Adipocyte (in vitro differentiated cells): ENCODE data around the gene DYSF.

Experiments
- DNase-seq: peaks from one replicate; pipeline ENCODE4 v3.0.0-alpha.2; 2015; ENCODE audit warnings: low read depth
- H3K27me3 ChIP-seq: replicated peaks from 2 replicates; pipeline ENCODE4 v1.7.0; 2013; ENCODE audit warnings: mild to moderate bottlenecking, low read length, moderate library complexity; ENCODE audit not compliant: control insufficient read depth, insufficient read depth
- H3K36me3 ChIP-seq: 2 replicates; pipeline ENCODE4 v1.7.0; 2013; ENCODE audit warnings: low read length, mild to moderate bottlenecking, moderate library complexity; ENCODE audit not compliant: control insufficient read depth, insufficient read depth, severe bottlenecking
- H3K4me1 ChIP-seq: 2 replicates; pipeline ENCODE4 v1.7.0; 2013; ENCODE audit warnings: mild to moderate bottlenecking, low read length, moderate library complexity; ENCODE audit not compliant: control insufficient read depth, insufficient read depth
- H3K4me3 ChIP-seq: 2 replicates; pipeline ENCODE4 v1.7.0; 2013; ENCODE audit warnings: mild to moderate bottlenecking, low read length, moderate library complexity
- H3K9ac ChIP-seq: 2 replicates; pipeline ENCODE4 v1.7.0; 2013; ENCODE audit warnings: mild to moderate bottlenecking, low read length, moderate library complexity
- H3K9me3 ChIP-seq: 2 replicates; pipeline ENCODE4 v1.7.0; 2013; ENCODE audit warnings: mild to moderate bottlenecking, low read length, moderate library complexity; ENCODE audit not compliant: control insufficient read depth

Gene DYSF

DNA sequence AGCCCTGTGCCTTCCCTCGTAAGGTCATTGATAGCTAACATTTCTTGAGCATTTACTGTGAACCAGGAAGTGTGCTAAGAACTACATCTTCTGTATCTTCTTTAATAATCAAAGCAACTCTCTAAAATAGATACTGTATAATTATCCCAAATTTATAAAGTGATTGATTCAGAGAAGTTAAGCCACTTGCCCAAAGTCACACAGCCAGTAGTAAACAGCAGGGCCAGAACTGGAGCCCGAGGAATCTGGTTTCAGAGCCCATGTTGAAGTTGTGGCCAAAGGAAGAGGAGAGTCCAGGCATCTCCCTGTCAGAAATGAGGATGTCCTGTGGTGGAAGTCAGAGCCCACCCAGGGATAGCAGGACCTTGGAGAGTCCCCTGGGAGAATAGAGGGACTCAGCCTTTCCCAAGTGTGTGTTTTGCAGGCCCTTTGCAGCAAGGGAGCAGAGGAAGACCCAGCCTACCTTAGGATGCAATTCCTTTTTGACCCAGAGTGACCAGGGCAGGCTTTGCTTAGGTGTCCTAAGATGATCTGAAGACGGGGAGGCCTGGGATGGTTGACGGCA is 134.2 kb downstream of the DYSF start:
- Histone ChIP-seq H3K4me1 (no peaks in the 10 kb centered on the region), H3K9ac (no peak overlapping the region), H3K9me3 (no peaks in the 10 kb centered on the region), H3K36me3 (no peaks in the 10 kb centered on the region), H3K4me3 (no peak overlapping the region), H3K27me3 (peaks cover 46% of the 10 kb centered on the region)
- DNase-seq, result no peak

DNA sequence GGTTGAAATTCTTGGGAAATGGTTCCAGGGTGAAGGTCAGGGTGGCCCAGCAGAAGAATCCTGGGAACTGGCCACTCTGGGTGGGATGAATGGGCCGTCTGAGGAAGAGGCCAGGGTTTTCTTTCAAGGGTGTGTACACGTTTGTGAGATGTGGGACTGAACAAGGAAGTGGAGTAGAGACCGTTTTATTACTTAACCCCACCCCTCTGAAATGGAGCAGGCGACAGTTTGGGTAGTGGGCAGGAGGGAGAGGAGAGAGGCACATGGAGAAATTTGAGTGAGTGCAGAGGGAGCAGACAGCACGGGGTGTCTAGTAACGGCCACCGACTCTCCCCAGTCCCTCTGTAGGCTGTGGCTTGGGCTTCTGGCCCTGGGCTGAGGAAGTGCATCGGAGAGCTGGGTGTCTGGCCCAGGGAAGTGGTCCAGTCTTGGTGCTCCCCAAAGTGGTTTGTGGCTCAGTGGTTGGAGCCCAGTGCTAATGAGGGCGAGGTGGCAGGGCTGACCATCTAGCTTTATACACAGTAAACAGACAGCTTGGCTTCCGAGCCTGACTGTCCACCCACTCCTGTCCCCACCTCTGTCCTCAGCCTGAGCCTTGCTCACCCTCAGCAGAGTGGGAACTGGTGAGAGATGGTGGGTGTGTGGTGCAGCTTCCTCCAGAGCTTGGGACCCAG is 135.3 kb downstream of the DYSF start:
- peaks cover 51% of the 10 kb centered on the region for H3K27me3 ChIP-seq
- no peak overlapping the region for H3K9ac ChIP-seq
- no peaks in the 10 kb centered on the region for H3K9me3 ChIP-seq
- H3K36me3 ChIP-seq, result no peaks in the 10 kb centered on the region
- DNase-seq, result no peak
- no peaks in the 10 kb centered on the region for H3K4me1 ChIP-seq
- no peak overlapping the region for H3K4me3 ChIP-seq

DNA sequence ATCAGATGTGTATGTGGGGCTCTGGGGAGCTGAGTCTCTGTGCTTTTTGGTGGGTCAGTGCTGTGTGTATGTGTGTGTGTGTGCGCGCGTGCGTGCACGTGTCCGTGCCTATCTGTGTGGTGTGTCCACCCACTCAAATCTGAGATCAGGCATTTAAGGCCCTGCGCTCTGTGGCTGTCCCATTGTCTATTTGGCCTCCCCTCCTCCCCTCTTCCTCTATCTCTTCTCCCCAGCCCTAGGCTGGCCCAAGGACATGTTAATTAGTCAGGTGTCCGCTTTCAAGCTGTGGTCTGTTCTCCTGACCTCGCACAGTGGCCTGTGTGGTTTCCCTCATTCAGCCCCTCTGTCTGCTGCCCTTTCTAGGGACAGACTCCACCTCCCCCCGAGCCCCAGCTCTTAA is 136.4 kb downstream of the DYSF start:
- H3K36me3 ChIP-seq, result no peaks in the 10 kb centered on the region
- H3K4me1 ChIP-seq, result no peaks in the 10 kb centered on the region
- H3K9ac ChIP-seq, result no peak overlapping the region
- no peak for DNase-seq
- no peak overlapping the region for H3K4me3 ChIP-seq
- H3K9me3 ChIP-seq, result no peaks in the 10 kb centered on the region
- peaks cover 61% of the 10 kb centered on the region for H3K27me3 ChIP-seq

DNA sequence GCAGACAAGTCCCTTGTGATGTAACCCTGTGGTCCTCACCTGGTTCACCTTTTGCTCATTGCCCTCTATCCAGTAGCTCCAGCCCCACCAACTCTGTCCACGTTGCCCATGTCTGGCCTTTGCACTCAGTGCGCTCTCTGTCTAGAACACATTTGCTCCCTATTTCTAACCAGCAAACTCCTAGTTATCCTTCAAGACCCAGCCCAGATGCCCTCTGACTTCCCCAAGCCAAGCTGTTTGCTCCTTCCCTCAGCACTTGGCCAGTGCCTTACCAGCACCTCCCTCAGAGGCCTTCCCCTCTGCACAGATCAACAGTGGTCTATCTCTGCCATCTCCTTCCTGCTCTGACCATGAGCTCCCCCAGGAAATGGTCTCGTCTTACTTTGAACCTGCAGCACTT is 137.7 kb downstream of the DYSF start:
- DNase-seq, result no peak
- Histone ChIP-seq H3K36me3 (no peaks in the 10 kb centered on the region), H3K4me1 (no peaks in the 10 kb centered on the region), H3K4me3 (no peak overlapping the region), H3K27me3 (peaks cover 54% of the 10 kb centered on the region), H3K9ac (no peak overlapping the region), H3K9me3 (no peaks in the 10 kb centered on the region)

DNA sequence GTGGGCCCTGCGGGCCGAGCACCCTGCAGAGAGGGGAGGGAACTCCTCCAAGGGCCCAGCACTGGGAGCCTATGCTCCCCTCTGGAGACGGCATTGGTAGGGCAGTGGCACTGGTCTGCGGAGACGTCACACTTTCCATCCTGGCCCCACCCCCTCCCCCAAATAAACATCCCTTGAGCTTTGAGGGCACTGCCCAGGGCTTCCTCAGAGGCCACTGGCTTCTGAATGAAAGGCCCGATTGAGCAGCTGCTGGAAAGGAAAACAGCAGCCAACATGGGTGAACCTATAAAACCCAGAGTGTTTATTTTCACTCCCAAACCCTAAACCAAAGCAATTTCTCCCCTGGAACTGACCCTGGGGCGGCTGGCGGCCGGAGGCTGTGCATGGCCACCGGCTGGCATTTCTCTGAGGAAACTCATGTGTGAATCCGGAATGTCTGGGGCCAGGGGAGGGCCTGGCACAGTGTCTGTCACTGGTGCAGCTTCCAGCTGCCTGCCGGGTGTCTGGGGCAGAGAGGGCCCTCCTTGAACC is 138.9 kb downstream of the DYSF start:
- H3K4me3 ChIP-seq, result no peak overlapping the region
- H3K9ac ChIP-seq, result no peak overlapping the region
- no peaks in the 10 kb centered on the region for H3K9me3 ChIP-seq
- no peak for DNase-seq
- no peaks in the 10 kb centered on the region for H3K36me3 ChIP-seq
- H3K4me1 ChIP-seq, result no peaks in the 10 kb centered on the region
- H3K27me3 ChIP-seq, result peaks cover 50% of the 10 kb centered on the region

DNA sequence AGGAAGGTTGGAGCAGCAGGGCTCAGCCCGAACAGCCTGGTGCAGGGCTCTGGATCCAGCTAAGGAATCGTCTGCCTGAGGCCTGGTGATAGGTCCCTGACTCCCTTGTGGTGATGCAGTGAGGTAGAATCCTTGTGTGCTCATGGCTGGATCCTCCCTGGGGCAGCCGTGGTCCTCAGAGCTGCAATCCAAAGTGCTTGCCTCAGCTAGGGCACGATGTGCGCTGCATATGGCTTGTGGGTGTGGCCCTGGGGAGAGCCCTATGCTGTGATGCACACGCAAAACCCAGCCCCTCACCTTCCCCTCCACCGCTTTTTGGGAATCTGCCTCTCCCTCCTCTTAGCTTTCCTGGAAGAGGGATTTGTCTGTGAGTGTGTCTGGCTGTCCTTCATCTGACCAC is 142.2 kb downstream of the DYSF start:
- H3K9me3 ChIP-seq, result no peaks in the 10 kb centered on the region
- no peak for DNase-seq

DNA sequence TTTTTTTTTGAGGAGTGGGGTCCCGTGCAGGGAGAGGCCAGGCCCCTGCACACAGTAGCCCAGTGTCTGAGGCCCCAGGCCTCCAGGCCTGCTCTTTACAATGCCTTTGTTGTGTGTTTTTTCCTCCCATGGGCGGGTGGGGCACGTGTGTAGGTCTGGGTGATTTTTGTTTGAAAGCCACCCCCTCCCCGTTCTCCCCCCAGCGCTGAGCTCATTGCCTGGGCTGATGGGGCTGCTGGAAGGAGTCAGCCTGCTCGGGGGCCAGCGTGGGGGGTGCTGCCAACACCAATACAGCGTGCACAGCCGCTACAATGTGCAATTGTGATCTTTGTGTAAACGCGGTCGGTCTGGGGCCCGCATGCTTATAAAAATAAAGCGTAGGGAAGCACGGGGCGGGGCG is 142.7 kb downstream of the DYSF start:
- no peak overlapping the region for H3K4me3 ChIP-seq
- H3K27me3 ChIP-seq, result peaks cover 55% of the 10 kb centered on the region
- no peaks in the 10 kb centered on the region for H3K36me3 ChIP-seq
- H3K4me1 ChIP-seq, result no peaks in the 10 kb centered on the region
- H3K9ac ChIP-seq, result no peak overlapping the region
- DNase-seq, result no peak
- H3K9me3 ChIP-seq, result no peaks in the 10 kb centered on the region

More for the DNA sequence above, 142.2 kb downstream of the DYSF start:
- Histone ChIP-seq H3K36me3 (no peaks in the 10 kb centered on the region), H3K4me1 (no peaks in the 10 kb centered on the region), H3K9ac (no peak overlapping the region), H3K4me3 (no peak overlapping the region), H3K27me3 (peaks cover 58% of the 10 kb centered on the region)

DNA sequence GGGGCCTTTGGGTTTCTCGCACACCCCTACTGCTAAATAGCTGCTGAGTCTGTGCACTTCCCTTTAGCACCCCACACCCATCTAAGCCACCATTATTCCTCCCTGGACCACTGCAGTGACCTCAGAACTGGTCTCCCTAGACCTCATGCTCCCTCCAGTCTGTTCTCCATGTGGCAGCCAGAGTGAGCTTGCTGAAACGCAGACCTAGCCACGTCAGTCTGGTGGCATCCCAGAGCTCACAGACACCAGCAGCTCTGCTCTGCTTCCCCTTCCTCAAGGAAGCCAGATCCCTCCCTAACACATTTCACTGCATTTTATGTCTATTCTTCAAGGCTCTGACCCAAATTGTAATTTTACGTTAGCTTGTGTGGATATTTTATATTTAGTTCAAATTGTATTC is 144.4 kb downstream of the DYSF start:
- Histone ChIP-seq H3K36me3 (no peaks in the 10 kb centered on the region), H3K4me3 (no peak overlapping the region), H3K9me3 (no peaks in the 10 kb centered on the region), H3K4me1 (no peaks in the 10 kb centered on the region), H3K27me3 (peaks cover 49% of the 10 kb centered on the region), H3K9ac (no peak overlapping the region)
- DNase-seq, result no peak

DNA sequence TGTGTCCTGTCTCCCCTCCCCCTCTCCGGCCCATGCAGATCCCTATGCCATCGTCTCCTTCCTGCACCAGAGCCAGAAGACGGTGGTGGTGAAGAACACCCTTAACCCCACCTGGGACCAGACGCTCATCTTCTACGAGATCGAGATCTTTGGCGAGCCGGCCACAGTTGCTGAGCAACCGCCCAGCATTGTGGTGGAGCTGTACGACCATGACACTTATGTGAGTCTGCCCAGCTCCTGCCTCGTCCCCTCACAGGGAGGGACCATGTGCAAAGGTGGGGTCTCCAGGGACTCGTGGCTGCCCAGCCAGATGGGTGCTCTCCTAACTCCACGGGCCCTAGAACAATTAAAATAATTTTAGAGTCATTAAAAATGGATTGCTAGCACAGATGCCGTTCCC is 145.2 kb downstream of the DYSF start:
- no peak overlapping the region for H3K9ac ChIP-seq
- H3K27me3 ChIP-seq, result peaks cover 49% of the 10 kb centered on the region
- no peaks in the 10 kb centered on the region for H3K36me3 ChIP-seq
- H3K4me1 ChIP-seq, result peaks cover 5% of the 10 kb centered on the region
- DNase-seq, result no peak
- no peak overlapping the region for H3K4me3 ChIP-seq
- H3K9me3 ChIP-seq, result no peaks in the 10 kb centered on the region

DNA sequence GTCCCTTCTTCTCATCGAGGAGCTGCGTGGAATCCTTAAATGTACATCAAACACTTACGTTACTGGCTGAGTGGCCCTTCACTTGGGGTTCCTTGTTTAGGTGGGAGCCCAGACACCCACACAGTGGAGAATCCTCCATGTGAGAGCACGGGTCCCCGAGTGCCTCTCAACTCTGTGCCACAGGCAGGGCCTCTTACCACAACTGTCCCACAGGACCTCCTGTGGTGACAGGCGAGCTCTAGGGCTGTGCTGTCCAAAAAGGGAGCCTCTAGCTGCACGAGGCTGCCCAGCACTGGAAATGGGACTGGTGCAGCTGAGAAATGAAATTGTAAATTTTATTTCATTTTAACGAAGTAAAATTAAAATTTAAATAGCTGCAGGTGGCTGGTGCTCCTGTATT is 145.7 kb downstream of the DYSF start:
- Histone ChIP-seq H3K9me3 (no peaks in the 10 kb centered on the region), H3K4me1 (peaks cover 10% of the 10 kb centered on the region), H3K9ac (no peak overlapping the region), H3K4me3 (no peak overlapping the region), H3K27me3 (peaks cover 45% of the 10 kb centered on the region), H3K36me3 (no peaks in the 10 kb centered on the region)
- DNase-seq, result no peak

DNA sequence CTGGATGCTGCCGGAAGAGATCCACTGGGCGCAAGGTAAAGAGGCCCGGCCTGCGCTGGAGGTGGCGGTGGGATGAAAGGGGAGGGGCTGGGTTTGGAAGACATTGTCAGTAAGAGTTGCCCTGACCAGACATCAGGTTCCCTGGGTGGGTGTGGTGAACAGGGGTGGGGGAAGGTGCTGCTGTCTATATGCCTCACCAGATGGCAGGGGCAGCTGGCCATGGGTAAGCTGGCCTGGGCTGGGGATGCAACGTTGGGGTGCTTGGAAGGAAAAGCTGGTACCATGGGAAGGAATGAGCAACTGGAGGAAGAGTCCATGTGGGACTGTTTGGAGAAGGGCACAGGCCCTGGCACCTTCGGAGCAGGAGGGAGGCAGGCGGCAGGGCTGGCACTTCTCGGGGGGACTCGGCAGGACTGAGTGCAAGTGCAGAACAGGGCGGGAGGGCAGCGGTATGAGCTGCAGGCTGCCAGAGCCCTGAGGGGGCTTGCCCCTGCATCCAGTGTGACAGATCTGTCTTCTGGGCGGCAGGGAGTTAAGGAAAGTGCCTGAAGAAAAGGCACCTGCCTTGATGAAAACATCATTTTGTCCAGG is 146.4 kb downstream of the DYSF start:
- peaks cover 14% of the 10 kb centered on the region for H3K4me1 ChIP-seq
- DNase-seq, result no peak
- no peaks in the 10 kb centered on the region for H3K9me3 ChIP-seq
- no peak overlapping the region for H3K4me3 ChIP-seq
- H3K9ac ChIP-seq, result no peak overlapping the region
- H3K36me3 ChIP-seq, result no peaks in the 10 kb centered on the region
- peaks cover 47% of the 10 kb centered on the region for H3K27me3 ChIP-seq
